Left renal pelvis (tissue), 4 donors: ENCODE data around the gene MAD1L1. TPM values are rescaled to one million over a fixed set of nuclear protein-coding genes. Genes with fewer than 3 reads are reported as not detected.

ENCODE experiments used
- DNase-seq, 4 donors: peaks; one replicate each; pipeline ENCODE4 v3.0.0-alpha.2; 2013; ENCODE audit warnings: low read depth in 4 of 4, low spot score in 3 of 4
- polyA plus RNA-seq, 4 donors: library from polyadenylated mRNA; unstranded; fragments of 120-200 nt; gene quantifications; one replicate each; pipeline ENCODE4 v1.2.1, GENCODE V29; 2013; ENCODE audit not compliant: insufficient read length in 4 of 4

Gene MAD1L1
- polyA plus RNA-seq, 4 donors: 18.9 to 24.5 (median 21.3) TPM

GRCh38 chr7:2244404-2244995, 11.8 kb upstream of the MAD1L1 start:
- DNase-seq: no peak

GRCh38 chr7:2243458-2243857, 10.7 kb upstream of the MAD1L1 start:
- no peak for DNase-seq

DNA sequence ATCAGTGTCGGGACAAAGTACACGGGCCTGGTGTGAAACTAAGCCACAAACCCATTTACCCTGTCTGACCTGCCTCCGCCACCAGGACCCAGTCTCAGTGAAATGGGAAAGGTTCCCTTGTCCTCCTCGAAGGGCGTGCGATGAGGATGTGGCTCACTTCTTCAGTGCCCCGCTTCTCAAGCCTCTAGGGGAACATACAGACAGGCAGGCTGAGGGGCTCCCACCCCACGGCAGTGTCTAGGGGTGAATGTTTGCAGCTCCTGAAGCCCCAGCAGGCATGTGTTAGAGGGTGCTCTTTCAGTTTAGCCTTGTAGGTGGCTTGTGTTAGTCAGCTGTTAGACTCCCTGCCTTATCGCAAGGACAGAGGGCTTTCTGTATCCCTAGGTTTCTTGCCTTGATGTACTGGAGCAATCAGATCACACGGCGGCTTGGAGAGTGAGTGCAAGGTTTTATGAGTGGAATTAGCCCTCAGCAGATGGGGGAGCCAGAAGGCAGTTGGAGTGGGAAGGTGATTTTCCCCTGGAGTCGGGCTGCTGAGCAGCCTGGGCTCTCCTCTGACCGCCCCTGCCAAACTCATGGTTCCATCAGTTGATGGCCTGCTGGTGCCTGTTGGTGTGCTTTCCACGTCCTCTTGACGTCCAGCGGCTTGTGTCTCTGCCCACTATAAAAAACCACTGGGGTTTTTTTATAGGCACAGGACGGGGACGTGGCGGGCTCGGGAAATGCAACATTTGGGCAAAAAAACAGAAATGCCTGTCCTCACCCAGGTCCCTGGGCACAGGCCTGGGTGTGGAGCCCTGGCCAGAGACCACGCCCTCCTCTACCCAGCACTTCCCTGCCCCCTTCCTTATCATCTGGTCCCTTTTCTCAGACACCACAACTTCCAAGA, 10.0 kb upstream of the MAD1L1 start:
- DNase-seq: no peak

GRCh38 chr7:2241580-2242540, 9.1 kb upstream of the MAD1L1 start, which contains the start of the genes MRM2 and NUDT1:
TSS of gene MRM2 (minus strand) at chr7:2242205. CDS start at chr7:2242169, 36 bp downstream.
TSS of gene NUDT1 (plus strand) at chr7:2242226. CDS start at chr7:2244575, 2,349 bp downstream.
- DNase-seq: peak; percentile 55 to 69 (median 63)

GRCh38 chr7:2239242-2239641, 6.5 kb upstream of the MAD1L1 start:
- no peak for DNase-seq

DNA sequence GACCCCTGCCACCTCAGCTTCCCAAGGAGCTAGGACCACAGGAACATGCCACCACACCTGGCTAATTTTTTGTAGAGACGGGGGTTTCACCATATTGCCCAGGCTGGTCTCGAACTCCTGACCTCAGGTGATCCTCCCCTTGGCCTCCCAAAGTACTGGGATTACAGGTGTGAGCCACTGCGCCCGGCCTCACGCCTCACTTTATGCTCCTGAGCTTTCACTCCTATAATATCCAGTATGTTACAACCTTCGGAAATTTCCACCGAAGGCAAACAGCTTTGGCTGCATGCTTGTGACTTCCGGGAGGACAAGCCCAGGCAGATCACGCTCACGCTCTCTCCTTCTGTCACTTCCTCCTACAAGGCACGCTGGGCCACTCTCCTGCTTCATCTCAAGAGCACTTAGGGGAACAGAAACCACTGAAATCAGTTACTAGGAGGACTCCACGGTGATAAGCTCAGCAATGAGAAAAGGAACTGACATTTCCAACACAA, 4.4 kb upstream of the MAD1L1 start:
- DNase-seq: no peak

GRCh38 chr7:2233926-2234325, 1.2 kb upstream of the MAD1L1 start:
- no peak for DNase-seq

DNA sequence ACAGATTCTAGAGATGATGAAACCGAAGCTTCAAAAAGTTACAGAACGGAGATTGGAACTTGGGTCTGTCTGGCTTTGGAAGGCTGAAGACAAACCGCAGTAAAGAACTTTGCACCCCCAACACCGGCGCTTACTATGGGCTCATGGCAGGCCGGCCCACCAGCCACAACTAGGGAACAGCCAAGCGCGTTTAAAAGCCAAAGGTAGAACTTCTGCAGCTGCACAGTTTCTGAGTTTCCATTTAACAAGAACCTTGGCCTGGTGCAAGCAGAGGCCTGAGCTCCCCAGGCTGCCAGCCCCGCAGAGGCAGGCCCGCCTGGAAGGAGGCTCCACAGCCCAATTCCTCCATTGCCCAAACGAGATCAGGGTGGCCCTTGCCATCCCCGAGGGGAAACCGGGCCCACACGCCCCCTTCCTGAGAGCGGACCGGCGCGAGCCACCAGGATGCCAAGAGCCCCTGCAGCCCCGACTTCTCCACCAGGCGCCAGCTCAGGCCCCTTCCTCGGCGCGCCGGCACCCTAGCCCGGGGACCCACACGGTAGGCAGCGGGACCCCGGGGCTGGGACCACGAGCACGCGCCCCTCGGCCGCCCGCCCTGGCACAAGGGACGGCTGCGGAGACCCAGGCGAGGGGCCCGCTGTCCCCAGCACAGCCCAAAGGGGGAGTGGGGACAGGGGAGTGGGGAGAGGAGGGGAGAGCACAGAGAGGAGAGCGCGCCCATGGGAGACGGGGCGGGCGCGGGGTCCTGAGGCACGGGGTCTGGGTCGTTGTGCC, 566 bp downstream of the MAD1L1 start:
- no peak for DNase-seq

- no peak for DNase-seq
Measured at GRCh38 chr7:2230882-2231281, 1.9 kb downstream of the MAD1L1 start.

GRCh38 chr7:2230226-2230625, 2.5 kb downstream of the MAD1L1 start:
- DNase-seq: no peak

GRCh38 chr7:2229467-2229866, 3.3 kb downstream of the MAD1L1 start:
- DNase-seq: no peak

DNA sequence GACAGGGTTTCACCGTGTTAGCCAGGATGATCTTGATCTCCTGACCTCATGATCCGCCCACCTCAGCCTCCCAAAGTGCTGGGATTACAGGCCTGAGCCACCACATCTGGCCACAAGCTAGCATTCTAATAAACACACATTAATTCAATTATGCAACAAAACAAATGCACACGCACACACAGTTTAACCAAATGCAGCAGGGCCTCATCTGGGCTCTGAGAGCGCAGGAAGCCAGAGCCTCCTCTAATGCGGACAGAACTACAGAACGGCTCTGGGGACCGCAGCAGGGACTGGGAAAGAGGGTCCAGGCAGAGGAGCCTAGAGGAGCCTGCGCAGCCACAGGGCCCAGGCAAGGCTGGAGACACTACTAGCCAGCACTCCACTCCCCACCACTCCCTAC, 3.8 kb downstream of the MAD1L1 start:
- DNase-seq: no peak

- no peak for DNase-seq
Measured at GRCh38 chr7:2227699-2228098, 5.0 kb downstream of the MAD1L1 start.

DNA sequence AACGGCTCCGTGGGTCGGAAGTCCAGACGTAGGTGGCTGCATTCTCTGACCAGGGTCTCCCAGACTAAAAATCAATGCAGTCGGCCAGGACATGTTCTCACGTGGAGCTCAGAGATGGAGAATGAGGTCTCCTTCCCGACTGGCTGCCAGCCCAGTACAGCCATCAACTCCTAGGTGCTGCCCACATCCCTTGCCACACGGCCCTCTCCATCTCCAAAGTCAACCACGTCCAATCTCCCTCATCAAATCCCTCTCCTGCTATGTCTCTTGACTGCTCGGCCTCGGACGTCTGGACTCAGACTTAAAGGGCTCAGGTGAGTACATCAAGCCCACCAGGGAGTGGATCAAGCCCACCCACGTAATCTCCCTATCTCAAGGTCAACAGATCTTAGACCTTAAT, 6.9 kb downstream of the MAD1L1 start:
- DNase-seq: no peak

- DNase-seq: no peak
Measured at GRCh38 chr7:2225336-2225735, 7.4 kb downstream of the MAD1L1 start.

DNA sequence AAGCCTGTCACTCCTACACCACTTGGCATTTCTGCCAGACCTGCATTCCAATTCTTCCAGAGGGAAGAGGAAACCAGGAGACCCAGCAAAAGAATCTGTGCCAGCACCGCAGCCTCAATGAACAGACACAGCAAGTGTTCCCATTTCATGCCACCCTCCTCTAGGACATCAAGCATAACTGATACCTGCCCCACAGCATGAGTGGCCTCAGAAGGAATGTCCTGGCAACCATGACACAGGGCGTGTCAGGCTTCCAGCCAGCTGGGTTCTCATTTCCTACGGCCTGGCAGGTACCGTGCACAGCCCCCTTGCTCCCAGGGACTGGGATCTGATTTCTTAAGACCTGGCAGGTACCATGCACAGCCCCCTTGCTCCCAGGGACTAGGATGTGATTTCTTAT, 7.8 kb downstream of the MAD1L1 start:
- DNase-seq: no peak

GRCh38 chr7:2224491-2224928, 8.2 kb downstream of the MAD1L1 start:
- no peak for DNase-seq

GRCh38 chr7:2223321-2223720, 9.4 kb downstream of the MAD1L1 start:
- no peak for DNase-seq

- no peak for DNase-seq
Measured at GRCh38 chr7:2222516-2222915, 10.2 kb downstream of the MAD1L1 start.

DNA sequence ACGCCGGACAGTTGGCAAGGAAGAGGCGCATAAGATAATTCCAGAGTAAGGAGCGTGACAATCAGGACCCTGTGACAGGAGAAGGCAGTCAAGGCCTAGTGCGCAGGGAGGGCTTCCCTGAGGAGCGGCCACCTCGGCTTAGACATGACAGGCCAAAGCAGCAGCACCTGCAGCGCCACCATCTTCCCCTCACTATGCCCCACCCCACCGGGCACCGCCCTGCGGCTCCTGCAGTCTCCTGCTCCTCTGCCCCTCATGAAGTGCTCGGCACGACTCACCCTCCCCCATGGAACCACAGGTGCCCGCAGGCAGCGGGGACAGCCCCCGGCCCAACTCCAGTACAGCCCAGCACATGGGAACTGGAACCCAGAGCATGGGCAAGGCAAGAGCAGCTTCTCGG, 11.8 kb downstream of the MAD1L1 start:
- no peak for DNase-seq
